CD14-positive monocyte (primary cell): ENCODE measurements around the gene RNF220. TPM values are rescaled to one million over a fixed set of nuclear protein-coding genes. Genes with fewer than 3 reads are reported as not detected.

Experiments used
- DNase-seq, 3 donors: peaks; one replicate each; pipeline ENCODE4 v3.0.0-alpha.2; 2011 to 2022
- H2AFZ ChIP-seq: 2 replicates; pipeline ENCODE4 v1.6.0; 2012; ENCODE audit warnings: mild to moderate bottlenecking, low read depth, low read length, inconsistent platforms; ENCODE audit not compliant: insufficient read depth, poor library complexity, severe bottlenecking
- H3K27ac ChIP-seq, 2 donors: 1 replicate in 1 of 2; 2 replicates in 1 of 2; pipeline ENCODE4 v1.5.1; 2012 to 2013; ENCODE audit warnings: low read length in 2 of 2, control low read depth in 1 of 2, inconsistent platforms in 1 of 2, low read depth in 1 of 2, mild to moderate bottlenecking in 1 of 2
- H3K27me3 ChIP-seq, 2 donors: one replicate each; pipeline versions ENCODE4 v1.6.0 to v1.6.1; 2011 to 2013; ENCODE audit warnings: low read length in 2 of 2; ENCODE audit not compliant: control insufficient read depth in 2 of 2, insufficient read depth in 2 of 2
- H3K36me3 ChIP-seq, 2 donors: replicated peaks in 1 of 2; 1 replicate in 1 of 2; 2 replicates in 1 of 2; pipeline versions ENCODE4 v1.5.1 to v1.6.1; 2012 to 2013; ENCODE audit warnings: low read length in 2 of 2, control low read depth in 1 of 2, inconsistent platforms in 1 of 2, mild to moderate bottlenecking in 1 of 2; ENCODE audit not compliant: insufficient read depth in 2 of 2, control insufficient read depth in 1 of 2
- H3K4me1 ChIP-seq, 2 donors: 1 replicate in 1 of 2; 2 replicates in 1 of 2; pipeline versions ENCODE4 v1.5.1 to v1.6.1; 2012 to 2013; ENCODE audit warnings: low read length in 2 of 2, control low read depth in 1 of 2, inconsistent platforms in 1 of 2, mild to moderate bottlenecking in 1 of 2, moderate library complexity in 1 of 2; ENCODE audit not compliant: insufficient read depth in 2 of 2, control insufficient read depth in 1 of 2
- H3K4me2 ChIP-seq: replicated peaks from 2 replicates; pipeline ENCODE3; 2012; ENCODE audit warnings: low read length, moderate library complexity, mild to moderate bottlenecking; ENCODE audit not compliant: poor library complexity, severe bottlenecking; ENCODE audit errors: extremely low read depth
- H3K4me3 ChIP-seq, 3 experiments: fragments of 200-600 bp in 1 of 3; sonication (generic) in 1 of 3; replicated peaks in 1 of 3; 1 replicate in 2 of 3; 2 replicates in 1 of 3; pipeline ENCODE4 v1.5.1; 2011 to 2013; ENCODE audit warnings: low read length in 3 of 3, mild to moderate bottlenecking in 3 of 3, control low read depth in 2 of 3, low read depth in 2 of 3, inconsistent platforms in 1 of 3, moderate library complexity in 1 of 3
- H3K79me2 ChIP-seq: 2 replicates; pipeline ENCODE4 v1.6.0; 2012; ENCODE audit warnings: mild to moderate bottlenecking, control low read depth, inconsistent platforms, low read length, moderate library complexity; ENCODE audit not compliant: insufficient read depth
- H3K9ac ChIP-seq: 2 replicates; pipeline ENCODE4 v1.6.0; 2017; ENCODE audit warnings: low read length, mild to moderate bottlenecking; ENCODE audit not compliant: insufficient read depth, poor library complexity, severe bottlenecking
- H3K9me3 ChIP-seq, 2 donors: replicated peaks in 1 of 2; 1 replicate in 1 of 2; 2 replicates in 1 of 2; pipeline versions ENCODE4 v1.5.1 to v1.6.1; 2012 to 2013; ENCODE audit warnings: low read length in 2 of 2, control low read depth in 1 of 2; ENCODE audit not compliant: control insufficient read depth in 1 of 2, insufficient read depth in 1 of 2
- H4K20me1 ChIP-seq: 2 replicates; pipeline ENCODE4 v1.6.0; 2012; ENCODE audit warnings: mild to moderate bottlenecking, low read length, control low read depth, moderate library complexity; ENCODE audit not compliant: insufficient read depth
- H3K27ac Mint-ChIP-seq, 7 donors: one replicate each; pipeline ENCODE4 v1.8.0; 2020; ENCODE audit warnings: mild to moderate bottlenecking in 7 of 7, mixed read lengths in 7 of 7, moderate library complexity in 6 of 7, inconsistent platforms in 2 of 7
- H3K27me3 Mint-ChIP-seq, 3 donors: one replicate each; pipeline ENCODE4 v1.8.0; 2021 to 2022; ENCODE audit warnings: low read depth in 3 of 3, mild to moderate bottlenecking in 3 of 3, mixed read lengths in 3 of 3, moderate library complexity in 3 of 3, inconsistent platforms in 1 of 3
- H3K36me3 Mint-ChIP-seq, 2 donors: one replicate each; pipeline ENCODE4 v1.8.0; 2020; ENCODE audit warnings: mixed read lengths in 2 of 2, inconsistent platforms in 1 of 2, mild to moderate bottlenecking in 1 of 2
- H3K4me1 Mint-ChIP-seq: one replicate; pipeline ENCODE4 v1.8.0; 2020; ENCODE audit warnings: mild to moderate bottlenecking, mixed read lengths
- H3K4me3 Mint-ChIP-seq, 2 donors: one replicate each; pipeline ENCODE4 v1.8.0; 2020; ENCODE audit warnings: mild to moderate bottlenecking in 2 of 2, mixed read lengths in 2 of 2, moderate library complexity in 1 of 2
- H3K9me3 Mint-ChIP-seq, 7 donors: one replicate each; pipeline ENCODE4 v1.8.0; 2020 to 2022; ENCODE audit warnings: mixed read lengths in 7 of 7, mild to moderate bottlenecking in 6 of 7, moderate library complexity in 6 of 7, inconsistent platforms in 2 of 7
- CTCF ChIP-seq: fragments of 200-600 bp; IDR thresholded peaks from one replicate; pipeline ENCODE4 v1.8.0; 2022; ENCODE audit warnings: antibody characterized with exemption, mild to moderate bottlenecking
- WGBS: methylation state at CpG from one replicate; pipeline ENCODE4 v1.1.5; 2013; ENCODE audit warnings: missing lambda C conversion rate; ENCODE audit not compliant: insufficient coverage; 5-methylcytosine and 5-hydroxymethylcytosine counted together
- intact Hi-C, 2 donors: fragments of 100-400 bp; cut with micrococcal nuclease; formaldehyde crosslinking; loops; one replicate each; pipeline versions ENCODE4 v1.15.0 to v1.15.1; 2023
- polyA plus RNA-seq, 3 donors: library from polyadenylated mRNA; depleted of rRNA in 1 of 3; unstranded in 2 of 3; stranded (reverse) in 1 of 3; fragments of 300-500 nt in 2 of 3; fragments of >200 nt in 1 of 3; fragmentation: Illumina TruSeq in 2 of 3; gene quantifications; 1 replicate in 2 of 3; 2 replicates in 1 of 3; pipeline ENCODE4 v1.2.3, GENCODE V29; 2012 to 2021

RNF220 gene
- polyA plus RNA-seq, 3 donors, result 39.4 to 133 (median 49.4) TPM

GRCh38 chr1:44514673-44515072 lies 109.6 kb downstream of the RNF220 start:
- WGBS, result no CpG with 5 or more reads among the region's 2 CpGs
- peaks cover 20 to 26% of the 10 kb centered on the region in 2 donors for H3K4me1 ChIP-seq

GRCh38 chr1:44515416-44515815 lies 110.4 kb downstream of the RNF220 start:
- H3K27ac Mint-ChIP-seq, result no peak overlapping the region
- no peak overlapping the region for H3K27ac ChIP-seq
- H3K4me1 Mint-ChIP-seq, result peaks cover 34% of the 10 kb centered on the region
- H3K36me3 ChIP-seq, result no peaks in the 10 kb centered on the region
- peaks cover 0 to 2% (median 0%) of the 10 kb centered on the region in 7 donors for H3K9me3 Mint-ChIP-seq
- no peaks in the 10 kb centered on the region for H3K79me2 ChIP-seq
- no peak overlapping the region for H3K4me3 Mint-ChIP-seq
- TF ChIP-seq CTCF, result no peak
- peaks cover 2 to 3% (median 2%) of the 10 kb centered on the region in 3 donors for H3K27me3 Mint-ChIP-seq
- intact Hi-C loops, result no loop called here
- H3K4me2 ChIP-seq, result no peak overlapping the region
- H3K27me3 ChIP-seq, result no peaks in the 10 kb centered on the region
- H3K9ac ChIP-seq, result no peak overlapping the region
- no peak for DNase-seq
- H2AFZ ChIP-seq, result no peak overlapping the region
- H3K36me3 Mint-ChIP-seq, result no peaks in the 10 kb centered on the region
- WGBS, result no CpG with 5 or more reads among the region's 1 CpG
- no peak overlapping the region for H3K4me3 ChIP-seq
- no peaks in the 10 kb centered on the region for H4K20me1 ChIP-seq
- H3K9me3 ChIP-seq, result no peaks in the 10 kb centered on the region
- H3K4me1 ChIP-seq, result peaks cover 18 to 25% of the 10 kb centered on the region in 2 donors

More at GRCh38 chr1:44514673-44515072, 109.6 kb downstream of the RNF220 start:
- Mint-ChIP-seq H3K4me3 (no peak overlapping the region), H3K9me3 (peaks cover 0 to 2% (median 0%) of the 10 kb centered on the region in 7 donors), H3K27me3 (peaks cover 2 to 3% (median 2%) of the 10 kb centered on the region in 3 donors), H3K4me1 (peaks cover 36% of the 10 kb centered on the region), H3K36me3 (no peaks in the 10 kb centered on the region), H3K27ac (no peak overlapping the region)
- no peak overlapping the region for H3K4me3 ChIP-seq
- H3K27me3 ChIP-seq, result no peaks in the 10 kb centered on the region
- no peak overlapping the region for H3K4me2 ChIP-seq
- no peak overlapping the region for H2AFZ ChIP-seq
- H3K9ac ChIP-seq, result no peak overlapping the region
- no peaks in the 10 kb centered on the region for H3K79me2 ChIP-seq
- no peaks in the 10 kb centered on the region for H3K36me3 ChIP-seq
- H3K9me3 ChIP-seq, result no peaks in the 10 kb centered on the region
- intact Hi-C loops, result no loop called here
- H4K20me1 ChIP-seq, result no peaks in the 10 kb centered on the region
- no peak for DNase-seq
- no peak overlapping the region for H3K27ac ChIP-seq
- no peak for TF ChIP-seq CTCF
